ENCODE data around the gene SMAD6.

DNA sequence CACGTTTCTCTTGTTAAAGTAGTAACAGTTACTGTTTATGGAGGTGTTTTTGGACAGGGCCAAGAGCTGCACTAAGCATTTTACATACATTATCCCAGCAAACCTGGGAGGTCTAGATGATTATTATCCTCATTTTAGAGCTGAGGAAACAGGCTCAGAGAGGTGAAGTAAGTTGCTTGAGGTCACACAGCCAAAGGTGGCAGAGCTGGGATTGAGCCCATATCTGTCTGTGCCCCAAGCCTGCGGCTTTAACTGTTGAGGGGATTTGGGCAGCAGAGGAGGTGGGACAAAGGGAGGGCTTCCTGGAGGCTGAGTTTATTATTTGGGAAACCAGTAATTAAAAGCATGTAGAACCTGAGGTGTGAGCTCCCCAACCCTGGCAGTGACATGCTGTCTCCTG is 9.2 kb downstream of the SMAD6 start:
- no peak for TF ChIP-seq POLR2A (IDR thresholded peaks at IDR 0.05)
- TF ChIP-seq, protein P1, sequence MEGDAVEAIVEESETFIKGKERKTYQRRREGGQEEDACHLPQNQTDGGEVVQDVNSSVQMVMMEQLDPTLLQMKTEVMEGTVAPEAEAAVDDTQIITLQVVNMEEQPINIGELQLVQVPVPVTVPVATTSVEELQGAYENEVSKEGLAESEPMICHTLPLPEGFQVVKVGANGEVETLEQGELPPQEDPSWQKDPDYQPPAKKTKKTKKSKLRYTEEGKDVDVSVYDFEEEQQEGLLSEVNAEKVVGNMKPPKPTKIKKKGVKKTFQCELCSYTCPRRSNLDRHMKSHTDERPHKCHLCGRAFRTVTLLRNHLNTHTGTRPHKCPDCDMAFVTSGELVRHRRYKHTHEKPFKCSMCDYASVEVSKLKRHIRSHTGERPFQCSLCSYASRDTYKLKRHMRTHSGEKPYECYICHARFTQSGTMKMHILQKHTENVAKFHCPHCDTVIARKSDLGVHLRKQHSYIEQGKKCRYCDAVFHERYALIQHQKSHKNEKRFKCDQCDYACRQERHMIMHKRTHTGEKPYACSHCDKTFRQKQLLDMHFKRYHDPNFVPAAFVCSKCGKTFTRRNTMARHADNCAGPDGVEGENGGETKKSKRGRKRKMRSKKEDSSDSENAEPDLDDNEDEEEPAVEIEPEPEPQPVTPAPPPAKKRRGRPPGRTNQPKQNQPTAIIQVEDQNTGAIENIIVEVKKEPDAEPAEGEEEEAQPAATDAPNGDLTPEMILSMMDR (IDR thresholded peaks at IDR 0.05): no peak
